ENCODE measurements around the gene LAMA1.

The LAMA1 gene

GRCh38 chr18:6994056-6994770 lies 123.4 kb downstream of the LAMA1 start:
- no peak for DNase-seq (ENCODE audit: low read depth)

GRCh38 chr18:6992761-6993160 lies 124.8 kb downstream of the LAMA1 start:
- no peak for DNase-seq (ENCODE audit: low read depth)

- DNase-seq (ENCODE audit: low read depth) = no peak
Measured at GRCh38 chr18:6983366-6983765, 134.2 kb downstream of the LAMA1 start.

GRCh38 chr18:6982398-6982797 lies 135.2 kb downstream of the LAMA1 start:
- DNase-seq (ENCODE audit: low read depth) = no peak

- DNase-seq (ENCODE audit: low read depth) = no peak
Measured at GRCh38 chr18:6980363-6980762, 137.2 kb downstream of the LAMA1 start.

- DNase-seq (ENCODE audit: low read depth) = no peak
Measured at GRCh38 chr18:6979954-6980353, 137.6 kb downstream of the LAMA1 start.

GRCh38 chr18:6976935-6977334 lies 140.7 kb downstream of the LAMA1 start:
- no peak for DNase-seq (ENCODE audit: low read depth)

- DNase-seq (ENCODE audit: low read depth) = no peak
Measured at GRCh38 chr18:6975084-6975483, 142.5 kb downstream of the LAMA1 start.

- no peak for DNase-seq (ENCODE audit: low read depth)
Measured at GRCh38 chr18:6971823-6972478, 145.6 kb downstream of the LAMA1 start.

- DNase-seq (ENCODE audit: low read depth) = no peak
Measured at GRCh38 chr18:6963452-6964097, 154.0 kb downstream of the LAMA1 start.

- DNase-seq (ENCODE audit: low read depth) = no peak
Measured at GRCh38 chr18:6962571-6963451, 154.8 kb downstream of the LAMA1 start.

- no peak for DNase-seq (ENCODE audit: low read depth)
Measured at GRCh38 chr18:6961331-6961730, 156.3 kb downstream of the LAMA1 start.

GRCh38 chr18:6960656-6961055 lies 156.9 kb downstream of the LAMA1 start:
- peak; percentile 38 for DNase-seq (ENCODE audit: low read depth)

GRCh38 chr18:6960124-6960523 lies 157.5 kb downstream of the LAMA1 start:
- DNase-seq (ENCODE audit: low read depth) = no peak

- no peak for DNase-seq (ENCODE audit: low read depth)
Measured at GRCh38 chr18:6959110-6959509, 158.5 kb downstream of the LAMA1 start.

- no peak for DNase-seq (ENCODE audit: low read depth)
Measured at GRCh38 chr18:6956999-6957398, 160.6 kb downstream of the LAMA1 start.

- no peak for DNase-seq (ENCODE audit: low read depth)
Measured at GRCh38 chr18:6956495-6956894, 161.1 kb downstream of the LAMA1 start.

- DNase-seq (ENCODE audit: low read depth) = no peak
Measured at GRCh38 chr18:6955304-6955703, 162.3 kb downstream of the LAMA1 start.

- DNase-seq (ENCODE audit: low read depth) = no peak
Measured at GRCh38 chr18:6954501-6954900, 163.1 kb downstream of the LAMA1 start.

- DNase-seq (ENCODE audit: low read depth) = no peak
Measured at GRCh38 chr18:6951336-6952090, 166.1 kb downstream of the LAMA1 start.

- DNase-seq (ENCODE audit: low read depth) = no peak
Measured at GRCh38 chr18:6950641-6951040, 167.0 kb downstream of the LAMA1 start.

All from non-pigmented ciliary epithelial cell (primary cell).